ENCODE results near the gene LGR6. TPM values are rescaled to one million over a fixed set of nuclear protein-coding genes. Genes with fewer than 3 reads are reported as not detected.

The LGR6 gene
- total RNA-seq, 2 donors from 2014 or later: 5.8 to 5.9 TPM

DNA sequence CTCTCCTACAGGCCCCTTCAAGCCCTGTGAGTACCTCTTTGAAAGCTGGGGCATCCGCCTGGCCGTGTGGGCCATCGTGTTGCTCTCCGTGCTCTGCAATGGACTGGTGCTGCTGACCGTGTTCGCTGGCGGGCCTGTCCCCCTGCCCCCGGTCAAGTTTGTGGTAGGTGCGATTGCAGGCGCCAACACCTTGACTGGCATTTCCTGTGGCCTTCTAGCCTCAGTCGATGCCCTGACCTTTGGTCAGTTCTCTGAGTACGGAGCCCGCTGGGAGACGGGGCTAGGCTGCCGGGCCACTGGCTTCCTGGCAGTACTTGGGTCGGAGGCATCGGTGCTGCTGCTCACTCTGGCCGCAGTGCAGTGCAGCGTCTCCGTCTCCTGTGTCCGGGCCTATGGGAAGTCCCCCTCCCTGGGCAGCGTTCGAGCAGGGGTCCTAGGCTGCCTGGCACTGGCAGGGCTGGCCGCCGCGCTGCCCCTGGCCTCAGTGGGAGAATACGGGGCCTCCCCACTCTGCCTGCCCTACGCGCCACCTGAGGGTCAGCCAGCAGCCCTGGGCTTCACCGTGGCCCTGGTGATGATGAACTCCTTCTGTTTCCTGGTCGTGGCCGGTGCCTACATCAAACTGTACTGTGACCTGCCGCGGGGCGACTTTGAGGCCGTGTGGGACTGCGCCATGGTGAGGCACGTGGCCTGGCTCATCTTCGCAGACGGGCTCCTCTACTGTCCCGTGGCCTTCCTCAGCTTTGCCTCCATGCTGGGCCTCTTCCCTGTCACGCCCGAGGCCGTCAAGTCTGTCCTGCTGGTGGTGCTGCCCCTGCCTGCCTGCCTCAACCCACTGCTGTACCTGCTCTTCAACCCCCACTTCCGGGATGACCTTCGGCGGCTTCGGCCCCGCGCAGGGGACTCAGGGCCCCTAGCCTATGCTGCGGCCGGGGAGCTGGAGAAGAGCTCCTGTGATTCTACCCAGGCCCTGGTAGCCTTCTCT is 124.6 kb downstream of the LGR6 start:
- no peaks in the 10 kb centered on the region for H3K9me3 Mint-ChIP-seq
- no peak overlapping the region for H3K4me3 Mint-ChIP-seq
- no peak overlapping the region for H3K27ac Mint-ChIP-seq
- H3K4me1 Mint-ChIP-seq (ENCODE audit: low read depth in 2 of 2): peaks cover 11 to 16% of the 10 kb centered on the region in 2 donors
- H3K36me3 Mint-ChIP-seq: no peaks in the 10 kb centered on the region
- ATAC-seq (no peak), DNase-seq (ENCODE audit: low spot score) (no peak)
- no peaks in the 10 kb centered on the region for H3K27me3 Mint-ChIP-seq

GRCh38 chr1:202319381-202320080 is 125.9 kb downstream of the LGR6 start:
- Mint-ChIP-seq H3K27ac (peak overlapping the region; percentile 56 to 61), H3K4me1 (ENCODE audit: low read depth in 2 of 2) (peaks cover 11 to 16% of the 10 kb centered on the region in 2 donors), H3K4me3 (peak overlapping the region; percentile 21), H3K9me3 (no peaks in the 10 kb centered on the region), H3K36me3 (no peaks in the 10 kb centered on the region), H3K27me3 (no peaks in the 10 kb centered on the region)
- DNase-seq (ENCODE audit: low spot score) (no peak), ATAC-seq (peak in 1 of 2 donors; percentile 77)

- peaks cover 11 to 16% of the 10 kb centered on the region in 2 donors for H3K4me1 Mint-ChIP-seq (ENCODE audit: low read depth in 2 of 2)
Observed at GRCh38 chr1:202320081-202320405, 126.4 kb downstream of the LGR6 start.

DNA sequence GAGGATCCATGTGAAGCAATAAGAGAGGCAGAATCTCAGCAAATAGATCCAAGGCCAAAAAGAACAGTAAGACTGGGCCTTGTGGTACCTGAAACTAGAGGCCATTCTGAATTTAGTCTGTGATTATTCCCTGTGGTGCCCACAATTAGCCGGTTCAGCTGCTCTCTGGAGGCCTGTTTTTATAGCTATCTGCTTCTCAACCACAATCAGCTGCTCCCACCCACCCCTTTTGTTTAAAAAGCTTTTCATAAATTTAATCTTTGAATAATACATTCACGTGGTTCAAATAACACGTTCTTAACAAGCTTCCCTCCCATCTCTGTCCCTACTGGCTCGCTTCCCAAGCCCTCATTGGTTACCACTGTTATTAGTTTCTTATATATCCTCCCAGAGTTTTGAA is 130.1 kb downstream of the LGR6 start:
- no peaks in the 10 kb centered on the region for H3K27me3 Mint-ChIP-seq
- DNase-seq (ENCODE audit: low spot score) (no peak), ATAC-seq (no peak)
- no peak overlapping the region for H3K4me3 Mint-ChIP-seq
- H3K4me1 Mint-ChIP-seq (ENCODE audit: low read depth in 2 of 2): peaks cover 7 to 16% of the 10 kb centered on the region in 2 donors
- H3K27ac Mint-ChIP-seq: peak overlapping the region in 1 of 2 donors; percentile 75
- H3K36me3 Mint-ChIP-seq: no peaks in the 10 kb centered on the region
- no peaks in the 10 kb centered on the region for H3K9me3 Mint-ChIP-seq

More at GRCh38 chr1:202320081-202320405, 126.4 kb downstream of the LGR6 start:
- Mint-ChIP-seq H3K27me3 (no peaks in the 10 kb centered on the region), H3K27ac (peak overlapping the region; percentile 56 to 61), H3K36me3 (no peaks in the 10 kb centered on the region), H3K9me3 (no peaks in the 10 kb centered on the region), H3K4me3 (peak overlapping the region; percentile 21)
- ATAC-seq (no peak), DNase-seq (ENCODE audit: low spot score) (no peak)

- H3K36me3 Mint-ChIP-seq: no peaks in the 10 kb centered on the region
Observed at GRCh38 chr1:202324646-202325045, 131.0 kb downstream of the LGR6 start.

GRCh38 chr1:202329891-202330290 is 136.3 kb downstream of the LGR6 start:
- no peaks in the 10 kb centered on the region for H3K4me1 Mint-ChIP-seq (ENCODE audit: low read depth in 2 of 2)
- no peaks in the 10 kb centered on the region for H3K9me3 Mint-ChIP-seq
- ATAC-seq (no peak), DNase-seq (ENCODE audit: low spot score) (no peak)
- peaks cover 12% of the 10 kb centered on the region for H3K36me3 Mint-ChIP-seq
- H3K27ac Mint-ChIP-seq: no peak overlapping the region
- H3K27me3 Mint-ChIP-seq: no peaks in the 10 kb centered on the region
- H3K4me3 Mint-ChIP-seq: no peak overlapping the region

More at GRCh38 chr1:202324646-202325045, 131.0 kb downstream of the LGR6 start:
- H3K27me3 Mint-ChIP-seq: no peaks in the 10 kb centered on the region
- DNase-seq (ENCODE audit: low spot score) (no peak), ATAC-seq (no peak)
- peaks cover 3 to 9% of the 10 kb centered on the region in 2 donors for H3K4me1 Mint-ChIP-seq (ENCODE audit: low read depth in 2 of 2)
- H3K27ac Mint-ChIP-seq: no peak overlapping the region
- H3K9me3 Mint-ChIP-seq: no peaks in the 10 kb centered on the region
- no peak overlapping the region for H3K4me3 Mint-ChIP-seq

DNA sequence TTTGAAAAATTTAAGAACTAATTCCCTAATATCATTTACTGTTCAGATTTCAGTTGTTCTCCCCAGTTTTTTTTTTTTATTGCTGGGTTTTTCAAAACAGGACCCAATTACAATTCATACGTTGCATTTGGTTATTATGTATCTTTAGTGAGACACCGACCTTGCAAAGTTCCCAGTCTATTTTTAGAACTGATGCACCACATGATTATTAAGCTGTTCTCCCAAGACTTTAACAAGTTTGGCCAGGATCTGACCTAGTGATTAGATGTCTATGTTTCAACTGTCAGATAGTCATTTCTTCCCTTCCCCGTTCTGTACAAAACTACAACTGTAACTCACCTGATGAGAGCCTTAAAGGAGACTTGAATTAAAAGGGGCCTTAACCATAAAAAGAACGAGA is 140.3 kb downstream of the LGR6 start:
- no peak overlapping the region for H3K4me3 Mint-ChIP-seq
- no peaks in the 10 kb centered on the region for H3K4me1 Mint-ChIP-seq (ENCODE audit: low read depth in 2 of 2)
- peaks cover 12% of the 10 kb centered on the region for H3K36me3 Mint-ChIP-seq
- DNase-seq (ENCODE audit: low spot score) (no peak), ATAC-seq (no peak)
- H3K27ac Mint-ChIP-seq: no peak overlapping the region
- H3K9me3 Mint-ChIP-seq: no peaks in the 10 kb centered on the region
- no peaks in the 10 kb centered on the region for H3K27me3 Mint-ChIP-seq

- Mint-ChIP-seq H3K27ac (no peak overlapping the region), H3K4me1 (ENCODE audit: low read depth in 2 of 2) (peaks cover 26 to 34% of the 10 kb centered on the region in 2 donors), H3K4me3 (peak overlapping the region; percentile 46), H3K9me3 (no peaks in the 10 kb centered on the region), H3K36me3 (no peaks in the 10 kb centered on the region), H3K27me3 (no peaks in the 10 kb centered on the region)
- no peak for ATAC-seq
- peak; percentile 67 for DNase-seq (ENCODE audit: low spot score)
Observed at GRCh38 chr1:202343652-202344349, 150.2 kb downstream of the LGR6 start.

GRCh38 chr1:202348005-202348508 is 154.5 kb downstream of the LGR6 start:
- no peaks in the 10 kb centered on the region for H3K9me3 Mint-ChIP-seq
- H3K36me3 Mint-ChIP-seq: no peaks in the 10 kb centered on the region
- H3K4me1 Mint-ChIP-seq (ENCODE audit: low read depth in 2 of 2): peaks cover 27 to 35% of the 10 kb centered on the region in 2 donors
- H3K27ac Mint-ChIP-seq: peak overlapping the region; percentile 85 to 94
- H3K27me3 Mint-ChIP-seq: no peaks in the 10 kb centered on the region
- DNase-seq (ENCODE audit: low spot score) (no peak), ATAC-seq (no peak)
- peak overlapping the region; percentile 94 for H3K4me3 Mint-ChIP-seq

GRCh38 chr1:202348509-202349205 is 155.1 kb downstream of the LGR6 start, which contains the start of gene PPP1R12B:
Gene PPP1R12B (plus strand): TSS chr1:202348699. CDS start chr1:202348852, 153 bp downstream.
- no peaks in the 10 kb centered on the region for H3K27me3 Mint-ChIP-seq
- no peaks in the 10 kb centered on the region for H3K36me3 Mint-ChIP-seq
- peak; percentile 100 for ATAC-seq

DNA sequence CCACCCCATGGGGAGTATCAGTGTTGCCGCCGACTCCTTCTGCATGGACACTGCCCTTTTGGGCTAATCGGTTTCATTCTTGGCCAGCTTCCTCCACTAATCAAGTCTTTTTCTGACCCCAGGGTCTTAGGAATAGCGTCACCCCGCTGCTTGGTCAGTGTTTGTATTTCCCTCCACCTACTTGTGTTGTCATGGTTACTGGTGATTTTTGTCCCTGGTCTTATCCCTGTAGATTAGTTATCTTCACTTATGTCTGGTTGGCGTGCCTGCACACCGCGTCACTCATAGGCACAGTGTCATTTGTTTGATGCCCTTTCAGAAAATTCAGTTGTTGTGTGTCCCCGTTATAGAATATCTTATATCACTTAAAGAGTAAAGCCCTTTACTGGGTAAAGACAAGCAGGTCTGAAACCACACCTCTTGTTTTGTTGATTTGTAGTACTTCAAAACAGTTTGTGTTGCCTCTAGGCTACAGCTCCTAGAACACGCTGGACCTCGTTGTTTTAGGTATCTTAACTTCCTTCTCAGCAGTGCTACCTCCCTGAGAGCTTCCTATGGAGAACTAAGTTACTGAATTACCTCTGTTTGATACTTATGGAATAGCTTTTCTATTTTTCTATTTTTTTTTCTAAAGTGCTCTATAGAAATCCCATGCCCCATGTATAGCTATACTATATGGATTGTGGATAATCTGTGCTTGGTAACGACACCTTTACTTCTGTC is 155.8 kb downstream of the LGR6 start:
- Mint-ChIP-seq H3K4me1 (ENCODE audit: low read depth in 2 of 2) (peaks cover 29 to 35% of the 10 kb centered on the region in 2 donors), H3K4me3 (peak overlapping the region; percentile 94), H3K9me3 (no peaks in the 10 kb centered on the region), H3K36me3 (no peaks in the 10 kb centered on the region), H3K27me3 (no peaks in the 10 kb centered on the region), H3K27ac (peak overlapping the region; percentile 85 to 94)
- DNase-seq (ENCODE audit: low spot score) (no peak), ATAC-seq (no peak)

More at GRCh38 chr1:202348509-202349205, 155.1 kb downstream of the LGR6 start, which contains the start of gene PPP1R12B:
- peak within 1 kb of the TSS; percentile 85 to 94 for H3K27ac Mint-ChIP-seq
- peak; percentile 98 for DNase-seq (ENCODE audit: low spot score)
- H3K9me3 Mint-ChIP-seq: no peaks in the 10 kb centered on the region
- peaks cover 30 to 37% of the 10 kb centered on the region in 2 donors for H3K4me1 Mint-ChIP-seq (ENCODE audit: low read depth in 2 of 2)
- peak within 1 kb of the TSS; percentile 94 for H3K4me3 Mint-ChIP-seq

GRCh38 chr1:202351725-202352124 is 158.1 kb downstream of the LGR6 start:
- Mint-ChIP-seq H3K36me3 (no peaks in the 10 kb centered on the region), H3K4me3 (no peak overlapping the region), H3K9me3 (no peaks in the 10 kb centered on the region), H3K4me1 (ENCODE audit: low read depth in 2 of 2) (peaks cover 33 to 35% of the 10 kb centered on the region in 2 donors), H3K27me3 (no peaks in the 10 kb centered on the region), H3K27ac (no peak overlapping the region)
- ATAC-seq (no peak), DNase-seq (ENCODE audit: low spot score) (no peak)

Measured in natural killer cell treated with Interleukin-12 subunit alpha and Interleukin-12 subunit beta and Interleukin-15 and Interleukin-18, amount 100 ng/mL, for 72 hours (primary cell).